GM20000 (cell line): ENCODE data around the gene ENC1.

ENCODE experiments used
- DNase-seq: peaks from one replicate; pipeline ENCODE4 v3.0.0; 2012; ENCODE audit warnings: low spot score
- TF ChIP-seq, protein P1 (sequence below): IDR thresholded peaks from 2 replicates; pipeline ENCODE4 v1.5.1; 2012; ENCODE audit warnings: mild to moderate bottlenecking, control low read depth; ENCODE audit errors: extremely low read depth, missing control alignments

The ENC1 gene

DNA sequence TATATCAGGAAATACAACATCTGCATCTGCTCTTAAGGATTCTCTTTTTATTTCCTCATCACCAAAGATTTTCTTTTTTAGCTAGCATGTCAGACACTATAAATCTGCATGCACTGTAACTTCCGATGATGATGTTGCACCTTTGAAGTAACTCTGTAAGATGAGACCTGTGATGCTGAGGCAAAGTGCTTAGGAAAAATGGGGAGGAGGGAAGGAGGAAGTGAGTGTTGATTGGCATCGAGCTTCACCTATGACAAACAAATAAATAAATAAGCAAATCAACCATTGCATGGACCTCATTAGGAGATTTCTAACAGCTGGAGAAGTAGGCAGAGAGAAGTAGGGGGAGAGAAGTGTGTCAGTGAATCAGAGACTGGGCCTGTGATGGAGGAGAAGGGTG lies 52.6 kb downstream of the ENC1 start:
- TF ChIP-seq, protein P1, sequence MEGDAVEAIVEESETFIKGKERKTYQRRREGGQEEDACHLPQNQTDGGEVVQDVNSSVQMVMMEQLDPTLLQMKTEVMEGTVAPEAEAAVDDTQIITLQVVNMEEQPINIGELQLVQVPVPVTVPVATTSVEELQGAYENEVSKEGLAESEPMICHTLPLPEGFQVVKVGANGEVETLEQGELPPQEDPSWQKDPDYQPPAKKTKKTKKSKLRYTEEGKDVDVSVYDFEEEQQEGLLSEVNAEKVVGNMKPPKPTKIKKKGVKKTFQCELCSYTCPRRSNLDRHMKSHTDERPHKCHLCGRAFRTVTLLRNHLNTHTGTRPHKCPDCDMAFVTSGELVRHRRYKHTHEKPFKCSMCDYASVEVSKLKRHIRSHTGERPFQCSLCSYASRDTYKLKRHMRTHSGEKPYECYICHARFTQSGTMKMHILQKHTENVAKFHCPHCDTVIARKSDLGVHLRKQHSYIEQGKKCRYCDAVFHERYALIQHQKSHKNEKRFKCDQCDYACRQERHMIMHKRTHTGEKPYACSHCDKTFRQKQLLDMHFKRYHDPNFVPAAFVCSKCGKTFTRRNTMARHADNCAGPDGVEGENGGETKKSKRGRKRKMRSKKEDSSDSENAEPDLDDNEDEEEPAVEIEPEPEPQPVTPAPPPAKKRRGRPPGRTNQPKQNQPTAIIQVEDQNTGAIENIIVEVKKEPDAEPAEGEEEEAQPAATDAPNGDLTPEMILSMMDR: no peak
- no peak for DNase-seq

DNA sequence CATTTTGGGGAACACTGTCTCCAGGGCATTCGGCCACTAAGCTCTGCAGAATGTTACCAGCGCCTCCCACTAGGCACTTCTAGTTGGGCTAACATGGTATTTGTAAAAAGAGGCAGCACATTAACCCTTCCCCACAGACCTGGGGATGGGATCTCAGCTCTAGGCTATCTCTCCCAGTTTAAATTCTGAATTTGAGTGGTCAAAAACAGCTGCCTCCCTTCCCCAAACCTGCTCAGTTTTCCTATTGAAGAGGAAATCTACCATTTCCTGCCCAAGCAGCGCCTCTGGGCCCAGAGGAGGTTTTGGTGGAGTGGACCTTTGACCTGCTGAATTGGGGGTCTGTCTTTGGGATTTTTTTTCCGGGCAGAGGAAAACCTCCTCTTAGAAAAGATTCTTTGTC lies 53.2 kb downstream of the ENC1 start:
- no peak for DNase-seq
- TF ChIP-seq, protein P1: no peak

DNA sequence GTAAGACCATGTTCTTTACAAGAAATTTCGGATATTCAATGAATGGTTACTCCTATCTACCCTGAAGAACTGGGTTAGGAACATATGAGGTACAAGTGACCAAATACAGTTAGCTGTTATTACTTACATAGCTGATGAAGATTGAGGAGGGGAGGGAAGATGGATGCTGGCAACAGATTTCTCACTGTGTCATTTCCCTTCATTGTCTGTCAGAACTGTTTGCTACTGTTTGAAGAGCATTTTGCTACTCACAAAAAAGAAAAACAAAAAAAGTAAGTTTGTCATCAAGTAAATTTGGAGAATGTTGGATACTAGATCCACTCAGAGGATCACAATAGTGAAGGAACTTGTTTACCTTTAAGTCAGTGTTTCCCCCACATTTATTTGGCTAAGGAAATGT lies 53.7 kb downstream of the ENC1 start:
- no peak for DNase-seq
- TF ChIP-seq, protein P1: no peak

DNA sequence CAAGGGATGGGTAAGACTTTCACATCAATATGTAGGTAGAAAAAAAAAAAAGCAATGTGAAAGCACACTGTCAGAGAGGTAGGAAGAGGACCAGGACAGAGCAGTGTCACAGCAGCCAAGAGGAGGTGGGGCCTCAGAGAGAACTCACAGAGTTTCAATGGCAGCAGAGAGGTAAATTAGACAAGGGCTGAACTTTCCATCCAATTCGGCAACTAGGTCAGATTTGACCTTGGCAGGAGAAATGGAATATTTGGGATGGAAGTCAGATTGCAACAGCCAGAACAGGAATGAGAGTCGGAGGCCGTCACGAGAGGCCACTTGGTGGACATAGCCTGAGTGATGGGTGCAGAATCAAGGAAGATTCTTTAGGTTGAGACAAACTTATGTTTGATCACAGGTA lies 57.7 kb downstream of the ENC1 start:
- DNase-seq: no peak
- TF ChIP-seq, protein P1: no peak

DNA sequence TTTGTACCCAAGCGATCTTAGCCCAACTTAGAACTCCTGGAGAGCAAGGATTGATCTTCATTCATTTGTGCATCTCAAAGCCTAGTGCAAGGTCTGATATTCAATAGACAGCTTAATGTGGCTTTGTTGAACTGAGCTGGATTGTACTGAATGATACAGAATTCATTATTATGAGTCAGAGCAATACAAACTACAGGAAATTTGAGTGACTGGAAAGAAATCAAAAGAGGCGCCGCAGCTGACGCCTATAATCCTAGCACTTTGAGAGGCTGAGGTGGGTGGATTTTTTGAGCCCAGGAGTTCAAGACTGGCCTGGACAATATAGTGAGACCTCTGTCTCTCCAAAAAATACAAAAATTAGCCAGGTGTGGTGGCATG lies 58.6 kb downstream of the ENC1 start:
- DNase-seq: no peak
- TF ChIP-seq, protein P1: no peak

DNA sequence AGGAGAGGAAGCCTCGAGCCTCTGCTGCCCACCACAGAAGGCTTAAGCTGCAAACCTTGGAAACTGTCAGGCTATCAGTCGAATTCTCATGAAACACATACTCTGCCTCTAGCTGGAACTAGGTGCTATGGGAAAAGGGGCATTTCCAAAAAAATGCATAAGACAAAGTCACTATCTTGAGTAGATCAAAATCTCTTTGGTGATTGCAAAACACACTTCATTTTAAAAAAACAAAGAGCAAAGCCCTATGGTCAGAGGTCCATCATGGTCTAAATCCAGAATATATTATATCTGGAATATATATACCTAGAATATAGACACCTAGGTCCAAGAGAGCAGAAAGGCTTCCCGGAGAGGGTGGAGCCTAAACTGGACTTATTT lies 59.8 kb downstream of the ENC1 start:
- TF ChIP-seq, protein P1: no peak
- no peak for DNase-seq

DNA sequence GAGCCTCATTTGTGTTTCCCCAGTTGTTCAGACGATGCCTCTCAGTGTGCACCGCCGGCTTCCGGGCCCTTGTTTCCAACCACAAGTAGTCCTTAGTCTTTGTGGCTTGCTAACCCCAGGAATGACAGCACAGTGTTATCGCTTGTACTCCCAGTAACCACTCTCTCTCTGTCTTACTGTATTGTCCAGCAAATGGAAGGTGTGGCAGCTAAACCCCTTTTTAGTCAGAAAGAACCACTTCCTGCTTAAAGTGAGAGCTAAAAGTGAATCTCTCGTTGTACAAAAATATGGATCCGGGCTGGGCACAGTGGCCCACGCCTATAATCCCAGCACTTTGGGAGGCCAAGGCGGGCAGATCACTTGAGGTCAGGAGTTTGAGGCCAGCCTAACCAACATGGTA lies 61.3 kb downstream of the ENC1 start:
- DNase-seq: peak; percentile 46

More for the DNA sequence above, 61.3 kb downstream of the ENC1 start:
- TF ChIP-seq, protein P1: no peak
